Measurements from ENCODE around the gene CEBPA.

CEBPA gene

DNA sequence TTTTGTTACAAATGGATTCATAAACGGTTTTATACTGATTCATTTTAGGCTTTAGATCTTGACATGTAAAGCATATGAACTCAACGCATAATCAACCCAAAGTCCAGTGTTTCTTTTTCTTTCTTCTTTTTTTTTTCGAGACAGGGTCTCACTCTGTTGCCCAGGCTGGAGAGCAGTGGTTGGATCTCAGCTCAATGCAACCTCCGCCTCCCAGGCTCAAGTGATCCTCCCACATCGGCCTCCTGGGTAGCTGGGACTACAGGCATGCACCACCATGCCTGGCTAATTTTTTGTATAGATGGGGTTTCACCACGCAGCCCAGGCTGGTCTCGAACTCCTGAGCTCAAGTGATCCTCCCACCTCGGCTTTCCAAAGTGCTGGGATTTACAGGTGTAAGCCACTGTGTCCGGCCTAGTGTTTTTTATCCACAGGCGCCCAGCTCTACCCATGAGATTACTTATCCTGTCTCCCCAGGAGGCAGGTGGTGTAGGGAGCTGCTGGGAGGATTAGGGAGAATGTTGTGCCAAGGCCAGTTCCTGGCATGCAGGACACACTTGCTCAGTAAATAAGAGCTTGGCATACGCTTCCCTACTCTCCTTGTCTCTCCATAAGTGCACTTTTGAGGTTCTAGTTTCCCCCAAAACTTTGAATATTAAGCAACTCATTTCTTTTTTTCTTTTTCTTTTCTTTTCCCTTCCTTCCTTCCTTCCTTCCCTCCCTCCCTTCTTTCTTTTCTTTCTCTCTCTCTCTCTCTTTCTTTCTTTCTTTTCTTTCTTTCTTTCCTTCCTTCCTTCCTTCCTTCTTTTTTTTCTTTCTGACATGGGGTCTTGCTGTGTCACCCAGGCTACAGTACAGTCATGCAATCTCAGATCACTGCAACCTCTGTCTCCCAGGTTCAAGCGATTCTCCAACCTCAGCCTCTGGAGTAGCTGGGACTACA is 4.8 kb upstream of the CEBPA start:
- Histone ChIP-seq H2AK5ac (ENCODE audit: low read length, severe bottlenecking) (no peak overlapping the region), H3K14ac (ENCODE audit: low read length in 2 of 2) (no peak overlapping the region), H4K8ac (ENCODE audit: low read length) (no peak overlapping the region), H3K9ac (ENCODE audit: low read length) (no peak overlapping the region), H3K79me1 (replicated peaks; ENCODE audit: low read length, poor library complexity, severe bottlenecking) (no peaks in the 10 kb centered on the region), H3K4me2 (ENCODE audit: low read length, poor library complexity, severe bottlenecking) (no peak overlapping the region), H2BK15ac (ENCODE audit: low read depth, poor library complexity, severe bottlenecking) (no peak overlapping the region), H2BK12ac (ENCODE audit: low read length in 2 of 2) (no peak overlapping the region), H3K36me3 (ENCODE audit: control insufficient read depth in 1 of 2, insufficient read depth in 2 of 2, low read depth in 1 of 2, low read length in 2 of 2) (no peaks in the 10 kb centered on the region), H3K23ac (ENCODE audit: low read length in 2 of 2) (no peak overlapping the region), H2BK5ac (ENCODE audit: low read depth, low read length, poor library complexity, severe bottlenecking) (no peak overlapping the region), H3K27me3 (ENCODE audit: control insufficient read depth in 1 of 2, insufficient read depth in 1 of 2, low read length in 2 of 2) (peaks cover 32 to 34% of the 10 kb centered on the region in 2 experiments), H3K18ac (ENCODE audit: low read depth in 1 of 2, low read length in 2 of 2) (no peak overlapping the region), H3K9me3 (ENCODE audit: control insufficient read depth, low read length) (no peaks in the 10 kb centered on the region), H3K4me1 (ENCODE audit: control insufficient read depth, insufficient read depth, low read depth, low read length) (peaks cover 11% of the 10 kb centered on the region), H3K27ac (ENCODE audit: low read length, poor library complexity, severe bottlenecking) (no peak overlapping the region), H4K91ac (ENCODE audit: low read length) (no peak overlapping the region), H3K4me3 (ENCODE audit: insufficient read depth in 1 of 2, low read depth in 1 of 2, low read length in 2 of 2) (no peak overlapping the region), H2BK120ac (ENCODE audit: low read depth, low read length) (no peak overlapping the region), H3K4ac (ENCODE audit: low read depth in 1 of 2, low read length in 2 of 2) (no peak overlapping the region), H2AFZ (ENCODE audit: low read depth, low read length) (no peak overlapping the region)
- no peak for DNase-seq
- 83% methylated on average over 10 of the region's 12 CpGs for WGBS

DNA sequence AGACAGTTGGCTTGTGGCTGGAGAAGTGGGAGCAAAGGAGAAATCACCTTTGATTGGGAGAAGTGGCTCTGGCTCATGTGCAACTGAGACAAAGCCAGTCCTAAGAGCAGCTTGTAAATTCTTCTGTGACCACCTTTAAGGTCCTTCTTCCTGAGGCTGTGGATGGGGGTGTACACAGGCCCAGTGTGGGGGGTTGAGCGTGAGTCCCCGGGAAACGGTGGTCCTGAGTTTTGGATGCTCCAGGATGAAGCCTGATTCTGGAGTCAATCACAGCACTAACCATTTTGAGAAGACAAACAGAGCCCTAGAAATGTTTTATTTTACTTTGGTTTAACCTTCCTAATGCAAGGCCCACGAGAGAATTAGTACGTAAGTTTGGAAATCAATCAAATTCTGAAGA is 3.9 kb upstream of the CEBPA start:
- no peak overlapping the region for H4K91ac ChIP-seq (ENCODE audit: low read length)
- H3K9me3 ChIP-seq (ENCODE audit: control insufficient read depth, low read length): no peaks in the 10 kb centered on the region
- no peak overlapping the region for H2BK12ac ChIP-seq (ENCODE audit: low read length in 2 of 2)
- H3K9ac ChIP-seq (ENCODE audit: low read length): no peak overlapping the region
- no peak overlapping the region for H3K18ac ChIP-seq (ENCODE audit: low read depth in 1 of 2, low read length in 2 of 2)
- no peak overlapping the region for H2AK5ac ChIP-seq (ENCODE audit: low read length, severe bottlenecking)
- no peak overlapping the region for H4K8ac ChIP-seq (ENCODE audit: low read length)
- H3K4me2 ChIP-seq (ENCODE audit: low read length, poor library complexity, severe bottlenecking): no peak overlapping the region
- no peak overlapping the region for H3K23ac ChIP-seq (ENCODE audit: low read length in 2 of 2)
- H3K14ac ChIP-seq (ENCODE audit: low read length in 2 of 2): no peak overlapping the region
- no peak overlapping the region for H2AFZ ChIP-seq (ENCODE audit: low read depth, low read length)
- 96% methylated on average over 5 of the region's 5 CpGs for WGBS
- no peaks in the 10 kb centered on the region for H3K36me3 ChIP-seq (ENCODE audit: control insufficient read depth in 1 of 2, insufficient read depth in 2 of 2, low read depth in 1 of 2, low read length in 2 of 2)
- no peak overlapping the region for H2BK15ac ChIP-seq (ENCODE audit: low read depth, poor library complexity, severe bottlenecking)
- H3K4ac ChIP-seq (ENCODE audit: low read depth in 1 of 2, low read length in 2 of 2): no peak overlapping the region
- H3K4me1 ChIP-seq (ENCODE audit: control insufficient read depth, insufficient read depth, low read depth, low read length): peaks cover 20% of the 10 kb centered on the region
- H3K27ac ChIP-seq (ENCODE audit: low read length, poor library complexity, severe bottlenecking): no peak overlapping the region
- no peak overlapping the region for H3K4me3 ChIP-seq (ENCODE audit: insufficient read depth in 1 of 2, low read depth in 1 of 2, low read length in 2 of 2)
- no peak overlapping the region for H2BK120ac ChIP-seq (ENCODE audit: low read depth, low read length)
- no peak overlapping the region for H2BK5ac ChIP-seq (ENCODE audit: low read depth, low read length, poor library complexity, severe bottlenecking)
- no peak for DNase-seq
- no peaks in the 10 kb centered on the region for H3K79me1 ChIP-seq (replicated peaks; ENCODE audit: low read length, poor library complexity, severe bottlenecking)
- peaks cover 34 to 36% of the 10 kb centered on the region in 2 experiments for H3K27me3 ChIP-seq (ENCODE audit: control insufficient read depth in 1 of 2, insufficient read depth in 1 of 2, low read length in 2 of 2)

DNA sequence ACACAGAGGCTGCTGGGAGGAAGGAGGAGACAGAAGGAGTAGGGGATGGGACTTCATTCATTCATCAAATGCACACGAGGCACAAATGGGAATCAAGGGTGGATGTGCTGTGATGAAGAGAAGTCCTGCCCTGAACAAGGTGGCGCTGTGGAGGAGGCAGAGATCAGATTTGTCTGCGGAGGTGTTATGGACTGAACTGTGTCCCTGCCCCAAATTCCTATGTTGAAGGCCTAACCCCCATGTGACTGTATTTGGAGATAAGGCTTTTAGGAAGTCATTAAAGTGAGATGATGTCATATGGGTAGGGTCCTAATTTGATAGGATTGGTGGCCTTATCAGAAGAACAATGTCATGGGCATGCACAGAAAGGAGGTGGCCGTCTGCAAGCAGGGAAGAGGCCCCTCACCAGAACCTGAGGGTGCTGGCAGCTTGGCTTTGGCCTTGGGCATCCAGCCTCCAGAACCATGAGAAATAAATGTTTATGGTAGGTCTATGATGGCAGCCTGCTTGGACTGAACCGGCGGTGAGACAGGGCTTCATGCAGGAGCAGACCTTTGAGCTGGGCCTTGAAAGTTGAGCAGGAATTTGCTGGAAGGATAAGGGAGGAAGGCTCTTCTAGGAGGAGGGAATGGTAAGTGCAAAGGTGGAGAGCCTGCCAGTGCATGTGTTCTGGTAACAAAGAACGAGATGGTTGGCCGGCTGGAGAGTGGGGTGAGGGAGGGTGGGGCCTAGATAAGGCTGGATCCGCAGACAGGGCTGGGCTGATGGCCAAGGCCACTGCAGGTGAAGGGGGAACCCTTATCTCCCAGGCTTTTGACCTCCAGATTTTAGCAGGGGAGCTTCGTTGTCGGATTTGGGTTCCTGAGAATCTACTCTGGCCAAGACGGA is 2.7 kb upstream of the CEBPA start:
- Histone ChIP-seq H2BK120ac (ENCODE audit: low read depth, low read length) (no peak overlapping the region), H2BK15ac (ENCODE audit: low read depth, poor library complexity, severe bottlenecking) (no peak overlapping the region), H3K36me3 (ENCODE audit: control insufficient read depth in 1 of 2, insufficient read depth in 2 of 2, low read depth in 1 of 2, low read length in 2 of 2) (no peaks in the 10 kb centered on the region), H3K18ac (ENCODE audit: low read depth in 1 of 2, low read length in 2 of 2) (no peak overlapping the region), H3K9me3 (ENCODE audit: control insufficient read depth, low read length) (no peaks in the 10 kb centered on the region), H4K91ac (ENCODE audit: low read length) (no peak overlapping the region), H3K27me3 (ENCODE audit: control insufficient read depth in 1 of 2, insufficient read depth in 1 of 2, low read length in 2 of 2) (peaks cover 37 to 41% of the 10 kb centered on the region in 2 experiments), H4K8ac (ENCODE audit: low read length) (no peak overlapping the region), H3K4me1 (ENCODE audit: control insufficient read depth, insufficient read depth, low read depth, low read length) (peaks cover 21% of the 10 kb centered on the region), H3K9ac (ENCODE audit: low read length) (no peak overlapping the region), H2BK5ac (ENCODE audit: low read depth, low read length, poor library complexity, severe bottlenecking) (no peak overlapping the region), H3K27ac (ENCODE audit: low read length, poor library complexity, severe bottlenecking) (no peak overlapping the region), H2BK12ac (ENCODE audit: low read length in 2 of 2) (no peak overlapping the region), H3K23ac (ENCODE audit: low read length in 2 of 2) (no peak overlapping the region), H3K14ac (ENCODE audit: low read length in 2 of 2) (no peak overlapping the region), H3K4me2 (ENCODE audit: low read length, poor library complexity, severe bottlenecking) (no peak overlapping the region), H2AFZ (ENCODE audit: low read depth, low read length) (no peak overlapping the region), H3K4ac (ENCODE audit: low read depth in 1 of 2, low read length in 2 of 2) (no peak overlapping the region), H3K4me3 (ENCODE audit: insufficient read depth in 1 of 2, low read depth in 1 of 2, low read length in 2 of 2) (no peak overlapping the region), H3K79me1 (replicated peaks; ENCODE audit: low read length, poor library complexity, severe bottlenecking) (no peaks in the 10 kb centered on the region), H2AK5ac (ENCODE audit: low read length, severe bottlenecking) (no peak overlapping the region)
- no peak for DNase-seq
- 89% methylated on average over 12 of the region's 12 CpGs for WGBS

DNA sequence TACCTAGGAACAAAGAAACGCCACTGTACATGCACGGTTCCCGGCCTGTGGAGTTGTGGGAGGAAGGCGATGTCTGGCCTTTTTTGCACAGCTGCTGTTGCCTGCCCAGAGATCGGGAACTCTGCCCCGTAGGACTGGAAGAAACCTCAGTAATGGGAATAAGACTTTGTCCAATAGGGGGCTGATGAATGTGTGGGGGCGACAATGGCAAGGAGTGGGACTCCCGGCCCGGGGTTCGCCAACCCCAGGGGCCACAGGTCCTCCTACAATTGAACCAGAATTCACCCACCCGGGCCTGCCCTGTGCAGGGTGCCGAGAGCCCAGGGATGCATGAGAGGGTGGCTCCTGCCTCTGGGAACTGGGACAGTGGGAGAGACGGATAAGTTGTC is 2.0 kb upstream of the CEBPA start:
- Histone ChIP-seq H3K14ac (ENCODE audit: low read length in 2 of 2) (no peak overlapping the region), H3K27ac (ENCODE audit: low read length, poor library complexity, severe bottlenecking) (no peak overlapping the region), H4K8ac (ENCODE audit: low read length) (no peak overlapping the region), H2BK15ac (ENCODE audit: low read depth, poor library complexity, severe bottlenecking) (no peak overlapping the region), H2AFZ (ENCODE audit: low read depth, low read length) (no peak overlapping the region), H3K36me3 (ENCODE audit: control insufficient read depth in 1 of 2, insufficient read depth in 2 of 2, low read depth in 1 of 2, low read length in 2 of 2) (no peaks in the 10 kb centered on the region), H3K4ac (ENCODE audit: low read depth in 1 of 2, low read length in 2 of 2) (no peak overlapping the region), H3K79me1 (replicated peaks; ENCODE audit: low read length, poor library complexity, severe bottlenecking) (no peaks in the 10 kb centered on the region), H2AK5ac (ENCODE audit: low read length, severe bottlenecking) (no peak overlapping the region), H3K18ac (ENCODE audit: low read depth in 1 of 2, low read length in 2 of 2) (no peak overlapping the region), H3K9ac (ENCODE audit: low read length) (no peak overlapping the region), H3K23ac (ENCODE audit: low read length in 2 of 2) (no peak overlapping the region), H4K91ac (ENCODE audit: low read length) (no peak overlapping the region), H3K27me3 (ENCODE audit: control insufficient read depth in 1 of 2, insufficient read depth in 1 of 2, low read length in 2 of 2) (peaks cover 37 to 41% of the 10 kb centered on the region in 2 experiments), H2BK120ac (ENCODE audit: low read depth, low read length) (no peak overlapping the region), H2BK12ac (ENCODE audit: low read length in 2 of 2) (no peak overlapping the region), H3K4me1 (ENCODE audit: control insufficient read depth, insufficient read depth, low read depth, low read length) (peaks cover 21% of the 10 kb centered on the region), H3K4me2 (ENCODE audit: low read length, poor library complexity, severe bottlenecking) (no peak overlapping the region), H2BK5ac (ENCODE audit: low read depth, low read length, poor library complexity, severe bottlenecking) (no peak overlapping the region), H3K4me3 (ENCODE audit: insufficient read depth in 1 of 2, low read depth in 1 of 2, low read length in 2 of 2) (peak overlapping the region in 1 of 2 experiments; percentile 77), H3K9me3 (ENCODE audit: control insufficient read depth, low read length) (no peaks in the 10 kb centered on the region)
- WGBS: 88% methylated on average over 13 of the region's 13 CpGs
- DNase-seq: no peak
